GM23248 (cell line): Measurements from ENCODE around the gene HOXA9. TPM values are rescaled to one million over a fixed set of nuclear protein-coding genes. Genes with fewer than 3 reads are reported as not detected.

Experiments used
- DNase-seq: peaks from one replicate; pipeline ENCODE4 v3.0.0-alpha.2; 2015
- H2AFZ ChIP-seq: fragments of 200-600 bp; sonication (generic); 2 replicates; pipeline ENCODE4 v1.6.1; 2016; ENCODE audit warnings: antibody characterized with exemption
- H3F3A ChIP-seq: fragments of 200-600 bp; sonication (generic); 2 replicates; pipeline ENCODE4 v1.6.1; 2016; ENCODE audit warnings: mild to moderate bottlenecking, antibody characterized with exemption, mixed run types; ENCODE audit not compliant: insufficient read depth
- H3K27ac ChIP-seq: fragments of 200-600 bp; sonication (generic); 2 replicates; pipeline ENCODE4 v1.5.1; 2016; ENCODE audit warnings: mild to moderate bottlenecking
- H3K27me3 ChIP-seq: fragments of 200-600 bp; sonication (generic); replicated peaks from 2 replicates; pipeline ENCODE4 v1.6.1; 2016; ENCODE audit warnings: mild to moderate bottlenecking; ENCODE audit not compliant: insufficient read depth
- H3K36me3 ChIP-seq: fragments of 200-600 bp; sonication (generic); 2 replicates; pipeline ENCODE4 v1.6.1; 2016; ENCODE audit warnings: low read depth, mild to moderate bottlenecking
- H3K4me1 ChIP-seq: fragments of 200-600 bp; sonication (generic); 2 replicates; pipeline ENCODE4 v1.6.1; 2016; ENCODE audit warnings: mild to moderate bottlenecking; ENCODE audit not compliant: insufficient read depth
- H3K4me2 ChIP-seq: fragments of 200-600 bp; sonication (generic); one replicate; pipeline ENCODE4 v1.6.1; 2016; ENCODE audit warnings: mild to moderate bottlenecking; ENCODE audit not compliant: unreplicated experiment
- H3K4me3 ChIP-seq: fragments of 200-600 bp; sonication (generic); 2 replicates; pipeline ENCODE4 v1.5.1; 2016; ENCODE audit warnings: mild to moderate bottlenecking
- H3K79me2 ChIP-seq: fragments of 200-600 bp; sonication (generic); 2 replicates; pipeline ENCODE4 v1.6.1; 2016; ENCODE audit warnings: mild to moderate bottlenecking; ENCODE audit not compliant: insufficient read depth
- H3K9ac ChIP-seq: fragments of 200-600 bp; sonication (generic); 2 replicates; pipeline ENCODE4 v1.6.1; 2016; ENCODE audit warnings: mild to moderate bottlenecking
- H3K9me2 ChIP-seq: fragments of 200-600 bp; sonication (generic); 2 replicates; pipeline ENCODE4 v1.6.1; 2016; ENCODE audit warnings: mixed run types, mild to moderate bottlenecking, moderate library complexity; ENCODE audit not compliant: insufficient read depth
- H3K9me3 ChIP-seq: fragments of 200-600 bp; sonication (generic); one replicate; pipeline ENCODE4 v1.6.1; 2017; ENCODE audit warnings: low read depth
- H4K20me1 ChIP-seq: fragments of 200-600 bp; sonication (generic); 2 replicates; pipeline ENCODE4 v1.6.0; 2016; ENCODE audit not compliant: insufficient read depth
- EZH2 ChIP-seq: fragments of 200-600 bp; sonication (generic); IDR thresholded peaks from 2 replicates; pipeline ENCODE4 v1.6.1; 2018; ENCODE audit warnings: antibody characterized with exemption, mild to moderate bottlenecking; ENCODE audit not compliant: insufficient read depth, poor library complexity, severe bottlenecking
- EZH2phosphoT487 ChIP-seq: fragments of 200-600 bp; sonication (generic); IDR thresholded peaks from 2 replicates; pipeline ENCODE4 v1.6.1; 2018; ENCODE audit warnings: antibody characterized with exemption, moderate library complexity, mild to moderate bottlenecking, low read depth; ENCODE audit not compliant: insufficient read depth
- WGBS, 2 experiments: methylation state at CpG; one replicate each; pipeline ENCODE4 v1.1.6; 2015 to 2017; ENCODE audit warnings: low lambda C conversion rate in 2 of 2, low coverage in 1 of 2; ENCODE audit errors: missing lambda C conversion rate in 2 of 2; 5-methylcytosine and 5-hydroxymethylcytosine counted together
- in situ Hi-C: fragments of 300-500 bp; cut with MboI; formaldehyde crosslinking; loops from 2 replicates; pipeline ENCODE4 v1.15.0; 2020
- polyA plus RNA-seq: library from polyadenylated mRNA; unstranded; fragments of >200 nt; fragmentation: Nextera tagmentation; extraction: Ambion mirVana; gene quantifications from 2 replicates; pipeline ENCODE4 v1.2.1, GENCODE V29; 2016
- total RNA-seq: library from RNA; depleted of rRNA; stranded (reverse); fragments of >200 nt; shearing (Covaris generic); gene quantifications from 2 replicates; pipeline ENCODE4 v1.2.3, GENCODE V29; 2014

The HOXA9 gene
- total and polyA plus RNA-seq, 2 experiments from 2014 or later, result 28.3 to 43.7 TPM

DNA sequence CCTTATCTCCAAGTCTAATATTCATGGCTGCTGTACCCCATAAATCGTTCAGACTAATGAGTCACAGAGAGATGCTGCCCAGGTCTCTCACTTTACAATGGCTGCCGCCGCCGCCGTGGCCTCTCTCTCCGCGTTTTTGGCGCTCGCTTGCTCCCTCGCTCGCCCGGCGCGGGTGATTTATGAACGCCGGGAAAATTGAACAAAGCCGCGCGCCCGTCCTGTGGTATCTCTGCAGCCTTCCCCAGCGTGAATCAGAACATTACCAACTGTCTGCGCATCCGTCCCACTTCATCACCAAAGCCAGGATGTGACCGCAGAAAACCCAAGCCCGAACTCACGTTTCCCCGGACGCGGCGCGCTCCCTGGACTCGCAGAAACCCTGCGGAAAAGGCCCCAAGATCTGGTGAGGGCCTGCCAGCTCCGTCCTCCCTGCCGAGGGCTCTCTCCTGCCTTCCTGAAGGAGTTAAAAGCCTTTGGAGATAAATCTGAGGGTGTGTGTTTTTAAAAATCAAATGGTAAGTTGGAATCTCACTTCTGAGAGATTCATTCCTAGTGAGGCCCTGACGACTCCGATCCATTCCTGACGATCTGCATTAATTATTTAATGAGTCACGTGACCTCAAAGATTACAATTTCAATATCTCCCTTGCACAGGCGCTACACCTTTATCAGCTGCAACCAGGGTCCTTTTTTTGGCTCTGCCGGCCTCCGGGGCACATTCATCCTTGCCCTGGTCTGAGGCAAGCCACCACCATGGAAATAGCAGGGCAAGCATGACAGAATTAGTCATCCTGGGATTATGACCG is 41.0 kb downstream of the HOXA9 start:
- in situ Hi-C loops, result no loop called here
- no peak for DNase-seq
- Histone ChIP-seq H3K79me2 (peaks cover 11% of the 10 kb centered on the region), H3K9me2 (no peaks in the 10 kb centered on the region), H4K20me1 (no peaks in the 10 kb centered on the region), H3K27me3 (no peaks in the 10 kb centered on the region), H3K4me2 (no peak overlapping the region), H3K9me3 (no peaks in the 10 kb centered on the region), H3K27ac (no peak overlapping the region), H2AFZ (no peak overlapping the region), H3K4me1 (no peaks in the 10 kb centered on the region), H3K36me3 (no peaks in the 10 kb centered on the region), H3K4me3 (no peak overlapping the region), H3F3A (no peaks in the 10 kb centered on the region), H3K9ac (no peak overlapping the region)
- TF ChIP-seq EZH2 (no peak), EZH2phosphoT487 (no peak)
- WGBS, 2 experiments, result 89% methylated on average over 42 to 43 of the region's 43 CpGs

DNA sequence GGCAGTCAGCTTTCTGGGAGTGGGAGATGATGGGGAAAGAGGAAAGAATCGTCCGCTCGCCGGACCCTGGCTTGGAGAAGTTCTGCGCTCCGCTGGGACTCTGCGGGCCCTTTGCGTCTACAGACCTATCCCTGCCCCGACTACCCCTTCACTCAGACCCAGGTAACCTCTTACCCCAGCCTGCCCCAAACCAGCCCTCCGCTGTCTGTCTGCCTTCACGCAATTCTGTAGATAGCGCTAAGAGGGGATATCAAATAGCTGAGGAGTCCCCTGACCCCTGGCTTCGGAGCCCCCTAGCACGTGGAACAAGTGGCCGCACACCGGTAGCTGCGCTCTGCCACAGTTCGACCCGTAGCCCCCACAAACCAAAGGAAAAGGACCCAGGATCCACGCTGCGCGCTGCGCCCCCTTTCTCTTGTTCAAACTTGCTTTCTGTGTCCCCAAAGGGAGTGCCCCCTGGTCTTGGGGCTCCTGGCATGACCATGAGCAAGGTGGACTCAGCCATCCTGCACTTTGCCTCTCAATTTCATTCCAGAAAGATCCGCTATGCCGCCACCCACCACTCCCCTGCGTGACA is 41.8 kb downstream of the HOXA9 start:
- H3K9me3 ChIP-seq, result no peaks in the 10 kb centered on the region
- H3K4me2 ChIP-seq, result no peak overlapping the region
- no peaks in the 10 kb centered on the region for H3K27me3 ChIP-seq
- no peaks in the 10 kb centered on the region for H4K20me1 ChIP-seq
- peaks cover 10% of the 10 kb centered on the region for H3K79me2 ChIP-seq
- H3K4me3 ChIP-seq, result no peak overlapping the region
- H3K27ac ChIP-seq, result no peak overlapping the region
- no peaks in the 10 kb centered on the region for H3F3A ChIP-seq
- no peak for TF ChIP-seq EZH2phosphoT487
- TF ChIP-seq EZH2, result no peak
- no peak overlapping the region for H3K9ac ChIP-seq
- H3K9me2 ChIP-seq, result no peaks in the 10 kb centered on the region
- no peak overlapping the region for H2AFZ ChIP-seq
- DNase-seq, result no peak
- H3K4me1 ChIP-seq, result no peaks in the 10 kb centered on the region
- no peaks in the 10 kb centered on the region for H3K36me3 ChIP-seq
- in situ Hi-C loops, result no loop called here
- WGBS, 2 experiments, result 91 to 93% methylated on average over 22 to 26 of the region's 26 CpGs

DNA sequence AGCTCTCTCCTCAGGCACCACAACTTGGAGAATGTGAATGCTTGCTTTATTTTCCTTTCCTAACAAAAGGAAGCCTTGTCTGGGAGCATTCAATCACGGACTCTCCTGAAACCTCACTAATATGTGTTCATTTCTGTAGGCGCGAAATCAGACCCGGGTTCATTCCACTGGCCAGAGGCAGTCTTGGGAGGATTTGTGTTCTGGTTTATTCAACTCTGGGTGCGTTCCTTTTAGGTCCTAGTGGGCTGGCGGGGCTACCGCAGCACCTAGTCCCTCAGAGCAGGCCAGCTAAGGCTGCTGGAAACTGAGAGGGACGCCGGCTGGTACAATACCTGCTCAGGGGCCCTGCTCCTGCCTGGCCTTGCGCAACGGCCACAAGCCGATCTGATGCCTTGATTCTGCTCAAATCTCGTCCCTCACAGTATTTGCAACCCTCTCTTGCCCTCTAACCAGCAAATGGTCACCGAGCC is 42.3 kb downstream of the HOXA9 start:
- H3F3A ChIP-seq, result no peaks in the 10 kb centered on the region
- H3K4me3 ChIP-seq, result no peak overlapping the region
- H3K27ac ChIP-seq, result no peak overlapping the region
- in situ Hi-C loops, result no loop called here
- no peaks in the 10 kb centered on the region for H3K9me3 ChIP-seq
- TF ChIP-seq EZH2phosphoT487 (no peak), EZH2 (no peak)
- no peaks in the 10 kb centered on the region for H4K20me1 ChIP-seq
- DNase-seq, result no peak
- WGBS, 2 experiments, result 89% methylated on average over 14 of the region's 14 CpGs
- no peak overlapping the region for H3K4me2 ChIP-seq
- no peak overlapping the region for H2AFZ ChIP-seq
- H3K4me1 ChIP-seq, result no peaks in the 10 kb centered on the region
- no peaks in the 10 kb centered on the region for H3K27me3 ChIP-seq
- no peaks in the 10 kb centered on the region for H3K9me2 ChIP-seq
- H3K36me3 ChIP-seq, result no peaks in the 10 kb centered on the region
- H3K79me2 ChIP-seq, result peaks cover 8% of the 10 kb centered on the region
- H3K9ac ChIP-seq, result no peak overlapping the region

DNA sequence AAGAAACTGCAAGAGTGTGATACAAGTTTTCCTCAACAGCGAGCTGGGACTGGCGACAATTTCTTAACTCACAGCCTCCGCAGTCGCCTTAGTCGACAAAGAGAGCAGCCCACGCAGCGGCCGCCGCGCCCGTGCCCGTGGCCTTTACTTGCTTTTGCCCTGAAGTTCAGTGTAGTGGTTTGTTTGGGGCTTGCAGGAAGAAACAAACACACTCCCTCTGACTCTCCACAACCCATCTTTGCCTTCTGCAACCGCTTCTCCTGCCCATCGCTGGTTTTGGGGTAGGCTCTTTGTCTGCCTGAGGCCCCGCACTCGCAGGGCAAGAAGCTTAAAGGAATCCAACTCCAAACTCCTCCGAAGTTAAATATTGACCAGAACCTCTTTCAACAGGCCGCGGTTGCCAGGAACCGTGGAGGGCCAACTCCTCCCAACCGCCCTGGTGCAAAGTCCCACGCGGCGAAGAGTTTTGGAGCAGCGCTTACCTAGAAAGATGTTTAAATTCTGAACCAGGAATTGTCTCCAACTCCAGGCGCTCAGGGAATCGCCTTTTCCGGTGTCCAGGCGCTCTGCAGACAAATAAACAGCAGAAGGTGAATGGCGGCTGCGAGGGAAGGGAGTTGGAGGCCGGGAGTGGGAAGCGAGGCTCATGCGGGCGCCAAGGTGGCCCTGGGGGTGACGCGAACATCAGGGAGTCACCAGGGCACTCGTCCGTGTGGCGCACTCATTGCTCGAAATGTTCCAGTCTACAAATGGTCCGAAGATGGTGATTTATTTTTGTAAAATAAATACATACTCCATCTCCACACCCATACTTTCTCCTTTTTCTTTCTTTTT is 43.0 kb downstream of the HOXA9 start:
- H3K79me2 ChIP-seq, result peaks cover under 1% of the 10 kb centered on the region; the same call in 1 of the 2 replicates
- no peaks in the 10 kb centered on the region for H3K9me3 ChIP-seq
- WGBS, 2 experiments, result 95% methylated on average over 41 to 42 of the region's 42 CpGs
- H3K4me1 ChIP-seq, result no peaks in the 10 kb centered on the region
- H3K9me2 ChIP-seq, result no peaks in the 10 kb centered on the region
- no peak overlapping the region for H2AFZ ChIP-seq
- DNase-seq, result no peak
- no peaks in the 10 kb centered on the region for H3F3A ChIP-seq
- no peaks in the 10 kb centered on the region for H3K27me3 ChIP-seq
- TF ChIP-seq EZH2phosphoT487, result no peak
- no peaks in the 10 kb centered on the region for H4K20me1 ChIP-seq
- H3K36me3 ChIP-seq, result no peaks in the 10 kb centered on the region
- H3K27ac ChIP-seq, result no peak overlapping the region
- no peak overlapping the region for H3K9ac ChIP-seq
- no peak overlapping the region for H3K4me2 ChIP-seq
- in situ Hi-C loops, result no loop called here
- H3K4me3 ChIP-seq, result no peak overlapping the region
